HPDE6-E6E7 (cell line): ENCODE measurements around the gene PGPEP1.
A peak's percentile ranks its signal among the peaks of the same experiment; 100 is the strongest.
"Not testable (repeated sequence)": the region's sequence is repeated elsewhere in the genome, so short reads cannot be mapped to it uniquely, and the experiment has no call there.

Source experiments
- DNase-seq: peaks from one replicate; pipeline ENCODE4 v3.0.0; 2011; ENCODE audit warnings: missing footprints; ENCODE audit errors: extremely low spot score

Gene PGPEP1

GRCh38 chr19:18390065-18390907, 49.9 kb downstream of the PGPEP1 start:
- no peak for DNase-seq

GRCh38 chr19:18391509-18392075, 51.2 kb downstream of the PGPEP1 start:
- DNase-seq: no peak

- no peak for DNase-seq
Observed at GRCh38 chr19:18392417-18392816, 52.0 kb downstream of the PGPEP1 start.

- DNase-seq: no peak
Observed at GRCh38 chr19:18392926-18393325, 52.5 kb downstream of the PGPEP1 start.

GRCh38 chr19:18393836-18394235, 53.4 kb downstream of the PGPEP1 start:
- no peak for DNase-seq

- DNase-seq: no peak
Observed at GRCh38 chr19:18396471-18397241, 56.3 kb downstream of the PGPEP1 start.

GRCh38 chr19:18397242-18398202, 57.1 kb downstream of the PGPEP1 start, which contains the start of gene LRRC25:
Gene LRRC25, minus strand, starts transcription at chr19:18397622. Its CDS starts 659 bp downstream, at chr19:18396963.
- no peak for DNase-seq

GRCh38 chr19:18399008-18399407, 58.6 kb downstream of the PGPEP1 start:
- no peak for DNase-seq

- peak; percentile 52 for DNase-seq
Observed at GRCh38 chr19:18401580-18402112, 61.2 kb downstream of the PGPEP1 start.

GRCh38 chr19:18402455-18403248, 62.3 kb downstream of the PGPEP1 start:
- not testable (repeated sequence) for DNase-seq

- not testable (repeated sequence) for DNase-seq
Observed at GRCh38 chr19:18405754-18406153, 65.4 kb downstream of the PGPEP1 start.

GRCh38 chr19:18406749-18407148, 66.4 kb downstream of the PGPEP1 start:
- no peak for DNase-seq

GRCh38 chr19:18408053-18408476, 67.7 kb downstream of the PGPEP1 start:
- DNase-seq: no peak

GRCh38 chr19:18412610-18413239, 72.3 kb downstream of the PGPEP1 start:
- no peak for DNase-seq

GRCh38 chr19:18414504-18415177, 74.2 kb downstream of the PGPEP1 start:
- DNase-seq: no peak

GRCh38 chr19:18415178-18415867, 74.9 kb downstream of the PGPEP1 start:
- no peak for DNase-seq

GRCh38 chr19:18416778-18417249, 76.4 kb downstream of the PGPEP1 start:
- no peak for DNase-seq
